T1000 (cell line): ENCODE measurements around the gene CRIP3.

ENCODE experiments used
- DNase-seq: peaks from one replicate; lab custom pipeline; 2025; ENCODE audit warnings: mixed read lengths; lab: John Stamatoyannopoulos, UW

The CRIP3 gene

GRCh38 chr6:43273707-43274106 lies 34.9 kb downstream of the CRIP3 start:
- DNase-seq: no peak

- DNase-seq: no peak
These were observed 36.7 kb downstream of the CRIP3 start for GRCh38 chr6:43271944-43272343.

- DNase-seq: no peak
These were observed 37.4 kb downstream of the CRIP3 start for GRCh38 chr6:43271103-43271815.

DNA sequence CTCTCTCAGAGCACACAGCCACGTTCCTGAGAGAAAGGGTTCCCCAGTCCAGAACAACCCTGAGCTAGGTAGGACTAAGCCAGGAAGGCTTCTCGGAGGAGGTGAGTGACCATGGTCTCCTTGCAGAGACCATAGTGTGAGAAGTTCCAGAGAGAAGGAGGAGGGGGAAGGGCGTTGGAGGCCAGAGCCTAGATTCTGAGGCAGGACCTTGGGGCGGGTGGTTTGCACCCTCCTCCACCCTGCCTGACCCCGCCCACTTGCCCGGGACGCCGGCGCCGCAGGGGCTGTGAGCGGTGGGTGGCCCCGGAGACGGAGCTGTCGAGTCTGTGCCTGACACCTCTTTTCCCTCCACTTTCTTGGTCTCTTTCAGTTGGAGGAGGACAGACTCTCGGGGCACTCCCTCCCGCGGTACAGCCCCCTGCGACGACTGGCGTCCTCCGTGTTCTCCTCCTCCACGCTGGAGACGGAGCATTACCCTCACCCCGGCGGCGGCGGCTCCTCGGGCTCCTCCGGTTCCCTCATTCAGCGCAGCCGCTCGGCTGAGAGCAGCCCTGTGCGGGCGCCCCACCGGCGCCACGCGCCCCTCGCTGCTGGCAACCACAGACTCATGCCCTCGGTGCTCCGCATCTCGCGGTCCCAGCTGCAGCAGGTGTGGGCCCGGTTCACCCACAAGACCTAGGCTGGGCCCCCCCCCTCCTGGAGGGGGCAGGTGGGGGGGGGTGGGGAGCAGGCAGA lies 39.2 kb downstream of the CRIP3 start:
- DNase-seq: no peak

GRCh38 chr6:43268782-43269272 lies 39.8 kb downstream of the CRIP3 start:
- no peak for DNase-seq

- no peak for DNase-seq
These were observed 40.3 kb downstream of the CRIP3 start for GRCh38 chr6:43268355-43268700.

DNA sequence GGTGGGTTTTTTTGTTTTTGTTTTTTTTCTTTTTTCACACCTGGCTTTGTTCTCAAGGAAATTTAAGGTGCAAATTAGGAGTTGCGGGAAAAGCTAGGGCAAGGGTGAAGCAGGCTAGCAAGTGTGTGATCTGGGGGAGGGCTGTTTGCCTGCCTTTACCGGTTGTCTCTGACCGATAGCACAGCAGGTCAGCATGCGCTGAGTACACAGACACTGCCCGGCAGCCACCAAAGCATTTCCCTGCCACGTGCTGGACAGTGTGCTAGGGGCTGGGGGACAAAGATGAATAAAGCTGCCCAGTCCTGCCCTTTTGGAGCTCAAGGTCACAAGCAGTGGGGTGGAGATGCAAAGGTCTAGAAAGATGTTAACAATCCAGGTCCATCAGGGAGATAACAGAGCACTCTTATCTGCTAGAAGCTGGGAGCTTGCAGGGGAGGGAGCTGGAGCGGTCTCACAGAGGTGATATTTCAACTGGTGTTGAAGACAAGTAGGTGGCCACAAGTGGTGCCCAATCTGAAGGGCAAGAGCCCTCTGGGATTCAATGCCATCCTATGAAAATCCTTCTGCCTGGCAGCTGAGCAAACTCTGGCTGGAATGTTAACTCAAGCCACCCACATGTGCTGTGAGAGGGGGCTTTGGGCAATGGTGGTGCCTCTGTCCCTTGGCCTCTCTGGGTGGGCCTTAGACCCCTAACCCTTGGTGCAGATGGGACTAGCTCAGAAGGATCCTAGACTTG lies 40.8 kb downstream of the CRIP3 start:
- no peak for DNase-seq

DNA sequence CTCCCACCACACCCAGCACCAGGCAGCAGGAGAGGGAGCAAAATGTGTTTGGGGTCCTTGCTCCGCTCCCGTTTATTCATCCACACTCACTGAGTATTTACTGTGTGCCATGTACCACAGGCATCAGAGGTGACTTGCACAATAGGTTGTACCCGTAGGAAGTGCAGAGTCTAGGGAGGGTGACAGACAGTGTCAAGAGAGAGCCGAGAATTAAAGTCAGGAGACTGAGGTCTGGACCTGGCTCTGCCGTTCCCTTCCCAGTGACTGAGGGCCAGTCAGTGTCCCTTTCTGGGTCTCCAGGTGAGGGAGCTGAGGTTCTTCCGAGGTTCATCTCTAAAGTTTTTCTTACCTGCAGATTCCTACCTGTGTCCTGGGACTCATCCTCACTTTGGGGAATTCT lies 43.1 kb downstream of the CRIP3 start:
- DNase-seq: no peak

GRCh38 chr6:43264599-43265145 lies 44.0 kb downstream of the CRIP3 start:
- no peak for DNase-seq

- no peak for DNase-seq
These were observed 45.1 kb downstream of the CRIP3 start for GRCh38 chr6:43263314-43264178.

DNA sequence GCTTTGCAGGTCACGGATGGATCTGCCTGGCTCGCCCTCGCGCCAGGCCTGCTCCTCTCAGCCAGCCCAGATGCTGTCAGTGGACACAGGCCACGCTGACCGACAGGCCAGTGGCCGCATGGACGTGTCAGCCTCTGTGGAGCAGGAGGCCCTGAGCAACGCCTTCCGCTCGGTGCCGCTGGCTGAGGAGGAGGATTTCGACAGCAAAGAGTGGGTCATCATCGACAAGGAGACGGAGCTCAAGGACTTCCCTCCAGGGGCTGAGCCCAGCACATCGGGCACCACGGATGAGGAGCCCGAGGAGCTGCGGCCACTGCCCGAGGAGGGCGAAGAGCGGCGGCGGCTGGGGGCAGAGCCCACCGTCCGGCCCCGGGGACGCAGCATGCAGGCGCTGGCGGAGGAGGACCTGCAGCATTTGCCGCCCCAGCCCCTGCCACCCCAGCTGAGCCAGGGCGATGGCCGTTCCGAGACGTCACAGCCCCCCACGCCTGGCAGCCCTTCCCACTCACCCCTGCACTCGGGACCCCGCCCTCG lies 45.8 kb downstream of the CRIP3 start:
- DNase-seq: no peak

GRCh38 chr6:43262000-43262779 lies 46.4 kb downstream of the CRIP3 start:
- DNase-seq: no peak

GRCh38 chr6:43261198-43261597 lies 47.4 kb downstream of the CRIP3 start:
- DNase-seq: no peak

- DNase-seq: no peak
These were observed 47.8 kb downstream of the CRIP3 start for GRCh38 chr6:43260791-43261190.

GRCh38 chr6:43258807-43259686 lies 49.6 kb downstream of the CRIP3 start:
- DNase-seq: no peak

GRCh38 chr6:43258180-43258579 lies 50.4 kb downstream of the CRIP3 start:
- DNase-seq: no peak

GRCh38 chr6:43257367-43258145 lies 51.1 kb downstream of the CRIP3 start:
- DNase-seq: no peak

- DNase-seq: no peak
These were observed 51.8 kb downstream of the CRIP3 start for GRCh38 chr6:43256670-43257366.
